GM12892 (cell line): ENCODE results near the gene PPP1R14C.

Source experiments
- POLR2A ChIP-seq: IDR thresholded peaks from 2 replicates; pipeline ENCODE4 v1.6.1; 2011; ENCODE audit warnings: low read depth, low read length, control low read depth
- POLR2AphosphoS5 ChIP-seq: IDR thresholded peaks from 2 replicates; pipeline ENCODE4 v1.6.1; 2011; ENCODE audit warnings: low read depth, low read length, control low read depth
- TAF1 ChIP-seq: IDR thresholded peaks from 2 replicates; pipeline ENCODE4 v1.6.1; 2011; ENCODE audit warnings: low read depth, mild to moderate bottlenecking, control low read depth, low read length, borderline replicate concordance

GRCh38 chr6:150249261-150249660 lies 106.4 kb downstream of the PPP1R14C start:
- TF ChIP-seq POLR2A (no peak), TAF1 (no peak), POLR2AphosphoS5 (no peak)
